Measurements from ENCODE around the gene HEXA.

GRCh38 chr15:72380743-72381142, 4.9 kb upstream of the HEXA start:
- no peak for TF ChIP-seq CTCF (IDR thresholded peaks at IDR 0.05)
- no peak for TF ChIP-seq POLR2A (IDR thresholded peaks at IDR 0.05)

Data from thyroid gland (tissue), 4 donors.